ENCODE data around the gene ORAI2.

GRCh38 chr7:102444961-102445673 is 11.7 kb downstream of the ORAI2 start:
- no peak for TF ChIP-seq CTCF (IDR thresholded peaks at IDR 0.05)
- no peak for TF ChIP-seq POLR2A (IDR thresholded peaks at IDR 0.05)

Measured in lower leg skin (tissue), 3 donors.